AG04449 (cell line): ENCODE data around the gene HTR2C.

ENCODE experiments used
- CTCF ChIA-PET: fragments of 350-600 bp; formaldehyde crosslinking; extraction: SDS; loops from one replicate; lab custom pipeline; 2021; ENCODE audit warnings: antibody characterized with exemption; lab: Yijun Ruan, JAX
- POLR2A ChIA-PET: fragments of 400-600, 350-600 bp; formaldehyde crosslinking; extraction: SDS; loops from one replicate; lab custom pipeline; 2020; ENCODE audit warnings: antibody characterized with exemption, inconsistent platforms; lab: Yijun Ruan, JAX
- DNase-seq: peaks from one replicate; pipeline ENCODE4 v3.0.0-alpha.2; 2010; ENCODE audit warnings: low read depth, low spot score
- H3K4me3 ChIP-seq: 2 replicates; pipeline ENCODE4 v1.5.1; 2011; ENCODE audit warnings: low read depth, mild to moderate bottlenecking, control low read depth, low read length
- CTCF ChIP-seq: IDR thresholded peaks from one replicate; pipeline ENCODE4 v1.5.1; 2011; ENCODE audit warnings: mild to moderate bottlenecking, moderate library complexity, low read length, control low read depth, inconsistent platforms; ENCODE audit not compliant: insufficient read depth; ENCODE audit errors: missing control alignments

HTR2C gene

GRCh38 chrX:114611018-114611619 lies 27.2 kb downstream of the HTR2C start:
- CTCF ChIA-PET, result interaction anchor here (0.6 to 3.1 kb wide), 6 partner anchors 11 to 543 kb away, joined by 3 to 16 read pairs (median 5); no protein-coding TSS in a partner anchor
- TF ChIP-seq CTCF, result peak; percentile 58
- no peak overlapping the region for H3K4me3 ChIP-seq
- POLR2A ChIA-PET, result no interaction called here
- no peak for DNase-seq

GRCh38 chrX:114615765-114616164 lies 31.9 kb downstream of the HTR2C start:
- no peak overlapping the region for H3K4me3 ChIP-seq
- DNase-seq, result no peak
- POLR2A ChIA-PET, result no interaction called here
- CTCF ChIA-PET, result interaction anchor here (1.1 kb wide), 1 partner anchor 531 kb away, joined by 3 read pairs; no protein-coding TSS in a partner anchor
- TF ChIP-seq CTCF, result no peak

- POLR2A ChIA-PET, result no interaction called here
Measured at GRCh38 chrX:114619874-114620273, 36.0 kb downstream of the HTR2C start.

GRCh38 chrX:114626323-114626722 lies 42.4 kb downstream of the HTR2C start:
- no peak for TF ChIP-seq CTCF
- H3K4me3 ChIP-seq, result no peak overlapping the region
- ChIA-PET CTCF (interaction anchor here (0.6 to 2.3 kb wide), 5 partner anchors 10 to 1065 kb away, joined by 3 to 6 read pairs (median 3); no protein-coding TSS in a partner anchor), POLR2A (no interaction called here)
- DNase-seq, result no peak

More at GRCh38 chrX:114619874-114620273, 36.0 kb downstream of the HTR2C start:
- no peak for DNase-seq
- CTCF ChIA-PET, result interaction anchor here (1.0 kb wide), 1 partner anchor 526 kb away, joined by 4 read pairs; no protein-coding TSS in a partner anchor
- TF ChIP-seq CTCF, result no peak
- H3K4me3 ChIP-seq, result no peak overlapping the region

- POLR2A ChIA-PET, result no interaction called here
- no peak for DNase-seq
- H3K4me3 ChIP-seq, result no peak overlapping the region
- TF ChIP-seq CTCF, result no peak
- CTCF ChIA-PET, result interaction anchor here (1.0 kb wide), 1 partner anchor 9 kb away, joined by 3 read pairs; no protein-coding TSS in a partner anchor
Measured at GRCh38 chrX:114635986-114636385, 52.1 kb downstream of the HTR2C start.

GRCh38 chrX:114650351-114650750 lies 66.5 kb downstream of the HTR2C start:
- TF ChIP-seq CTCF, result no peak
- POLR2A ChIA-PET, result no interaction called here
- CTCF ChIA-PET, result no interaction called here
- no peak overlapping the region for H3K4me3 ChIP-seq
- DNase-seq, result no peak
